Type B pancreatic cell (in vitro differentiated cells): ENCODE results near the gene CCDC9. TPM values are rescaled to one million over a fixed set of nuclear protein-coding genes. Genes with fewer than 3 reads are reported as not detected.

Source experiments
- DNase-seq: peaks from one replicate; pipeline ENCODE4 v3.0.0; 2021; ENCODE audit warnings: mixed read lengths; ENCODE audit not compliant: unreplicated experiment; ENCODE audit errors: extremely low spot score
- H3K27ac Mint-ChIP-seq: 2 replicates; pipeline ENCODE4 v1.8.0; 2021; ENCODE audit warnings: mild to moderate bottlenecking, mixed read lengths
- H3K27me3 Mint-ChIP-seq: 2 replicates; pipeline ENCODE4 v1.8.0; 2021; ENCODE audit warnings: mixed read lengths
- H3K36me3 Mint-ChIP-seq: 2 replicates; pipeline ENCODE4 v1.8.0; 2021; ENCODE audit warnings: mixed read lengths
- H3K4me1 Mint-ChIP-seq: one replicate; pipeline ENCODE4 v1.8.0; 2021; ENCODE audit warnings: mixed read lengths; ENCODE audit not compliant: unreplicated experiment
- H3K4me3 Mint-ChIP-seq: 2 replicates; pipeline ENCODE4 v1.8.0; 2021; ENCODE audit warnings: mild to moderate bottlenecking, mixed read lengths
- H3K9me3 Mint-ChIP-seq: 2 replicates; pipeline ENCODE4 v1.8.0; 2021; ENCODE audit warnings: mixed read lengths
- total RNA-seq: library from RNA; stranded (reverse); gene quantifications from 2 replicates; pipeline ENCODE4 v1.2.1, GENCODE V29; 2021; ENCODE audit warnings: low replicate concordance
- TF ChIP-seq, protein P1 (sequence below): fragments of 200-600 bp; sonication (generic); conservative IDR thresholded peaks from 2 replicates; pipeline ENCODE4 v1.5.0; 2021; ENCODE audit warnings: antibody characterized with exemption, mild to moderate bottlenecking

Gene CCDC9
- total RNA-seq, 1 donor from 2014 or later, result 22.4 TPM

DNA sequence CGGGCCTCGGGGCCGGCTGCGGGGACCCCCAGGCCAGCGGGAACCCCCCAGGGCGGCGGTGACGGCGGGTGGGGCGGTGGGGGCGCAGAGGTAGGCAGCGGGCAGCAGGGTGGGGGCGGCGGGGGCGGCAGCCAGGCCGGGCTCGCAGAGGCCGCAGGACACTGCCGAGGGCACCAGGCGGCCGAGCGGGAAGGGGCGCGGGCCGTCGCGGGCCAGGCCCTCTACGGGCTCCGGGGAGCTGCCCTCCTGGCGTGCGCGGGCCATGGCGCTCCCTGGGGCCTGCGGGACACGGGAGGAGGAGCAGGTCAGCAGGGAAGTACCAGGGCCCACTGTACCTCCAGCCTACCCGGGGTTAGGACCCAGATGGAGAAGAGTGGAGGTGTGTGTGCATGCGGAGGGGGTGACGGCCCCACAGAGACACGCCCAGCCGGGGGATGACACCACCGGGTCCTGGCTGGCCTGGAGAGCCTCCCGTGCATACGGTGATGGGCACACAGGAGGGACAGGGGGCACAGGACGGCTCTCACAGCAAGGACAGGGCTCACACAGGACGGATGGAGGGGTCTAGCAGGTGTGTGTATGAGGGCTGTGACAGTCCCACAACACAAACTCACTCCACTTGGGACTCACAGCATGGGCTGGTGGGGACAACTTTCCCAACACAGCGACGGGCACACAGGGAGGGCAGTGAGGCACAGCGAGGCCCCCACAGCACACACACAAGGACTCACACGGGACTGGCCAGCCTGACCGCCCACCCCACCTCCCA lies 28.0 kb upstream of the CCDC9 start:
- TF ChIP-seq, protein P1, sequence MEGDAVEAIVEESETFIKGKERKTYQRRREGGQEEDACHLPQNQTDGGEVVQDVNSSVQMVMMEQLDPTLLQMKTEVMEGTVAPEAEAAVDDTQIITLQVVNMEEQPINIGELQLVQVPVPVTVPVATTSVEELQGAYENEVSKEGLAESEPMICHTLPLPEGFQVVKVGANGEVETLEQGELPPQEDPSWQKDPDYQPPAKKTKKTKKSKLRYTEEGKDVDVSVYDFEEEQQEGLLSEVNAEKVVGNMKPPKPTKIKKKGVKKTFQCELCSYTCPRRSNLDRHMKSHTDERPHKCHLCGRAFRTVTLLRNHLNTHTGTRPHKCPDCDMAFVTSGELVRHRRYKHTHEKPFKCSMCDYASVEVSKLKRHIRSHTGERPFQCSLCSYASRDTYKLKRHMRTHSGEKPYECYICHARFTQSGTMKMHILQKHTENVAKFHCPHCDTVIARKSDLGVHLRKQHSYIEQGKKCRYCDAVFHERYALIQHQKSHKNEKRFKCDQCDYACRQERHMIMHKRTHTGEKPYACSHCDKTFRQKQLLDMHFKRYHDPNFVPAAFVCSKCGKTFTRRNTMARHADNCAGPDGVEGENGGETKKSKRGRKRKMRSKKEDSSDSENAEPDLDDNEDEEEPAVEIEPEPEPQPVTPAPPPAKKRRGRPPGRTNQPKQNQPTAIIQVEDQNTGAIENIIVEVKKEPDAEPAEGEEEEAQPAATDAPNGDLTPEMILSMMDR, result no peak
- Mint-ChIP-seq H3K9me3 (no peaks in the 10 kb centered on the region), H3K4me3 (peak overlapping the region; percentile 85), H3K36me3 (peaks cover 5% of the 10 kb centered on the region), H3K27ac (no peak overlapping the region), H3K27me3 (no peaks in the 10 kb centered on the region), H3K4me1 (peaks cover 23% of the 10 kb centered on the region)
- peak; percentile 73 for DNase-seq

DNA sequence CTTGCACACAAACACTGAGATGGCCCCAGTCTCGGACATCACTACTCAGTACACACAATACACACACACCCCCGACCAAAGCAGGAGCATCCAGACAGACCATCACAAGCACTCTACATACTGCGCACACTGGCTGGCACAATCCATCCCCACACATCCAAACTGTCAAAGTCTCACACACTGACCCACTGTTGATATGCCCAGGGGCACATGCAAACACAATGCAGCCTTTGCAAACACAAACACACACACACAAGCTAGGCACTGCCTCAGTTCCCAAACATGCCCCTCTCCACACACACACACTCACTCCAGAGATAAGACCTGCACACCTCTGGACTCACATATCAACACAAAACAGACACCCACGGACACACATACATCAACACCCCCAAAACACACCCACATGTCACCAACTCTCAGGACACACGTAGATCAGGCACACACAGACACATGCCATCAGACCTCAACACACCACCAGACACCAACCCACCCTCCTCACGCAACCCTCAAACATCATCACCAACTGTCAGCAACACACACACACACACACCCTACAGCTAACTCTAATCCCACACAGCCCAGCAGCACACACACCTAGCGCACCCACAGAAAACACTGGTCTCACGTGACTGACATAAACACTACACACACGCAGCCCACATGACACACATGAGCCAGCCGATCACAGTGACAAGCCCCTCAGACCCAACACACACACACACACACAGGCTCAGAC lies 27.2 kb upstream of the CCDC9 start:
- Mint-ChIP-seq H3K9me3 (no peaks in the 10 kb centered on the region), H3K4me1 (peaks cover 23% of the 10 kb centered on the region), H3K27me3 (no peaks in the 10 kb centered on the region), H3K4me3 (no peak overlapping the region), H3K36me3 (peaks cover 5% of the 10 kb centered on the region), H3K27ac (no peak overlapping the region)
- DNase-seq, result no peak
- TF ChIP-seq, protein P1, result no peak

DNA sequence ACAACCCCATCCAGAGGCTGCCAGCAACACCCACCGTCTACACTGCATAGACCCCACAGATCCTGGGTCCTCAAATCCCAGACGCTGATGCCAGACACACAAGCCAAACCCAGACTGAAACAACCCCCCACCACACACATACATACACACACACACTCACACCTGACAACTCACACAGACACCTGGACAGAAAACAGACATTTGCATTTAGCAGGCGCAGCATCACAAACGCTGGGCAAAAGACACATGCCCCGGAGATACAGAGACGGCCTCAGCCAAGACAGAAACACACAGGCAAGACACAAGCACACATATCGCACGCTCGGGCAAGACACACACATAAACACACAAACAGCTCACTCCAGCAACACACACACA lies 26.7 kb upstream of the CCDC9 start:
- Mint-ChIP-seq H3K36me3 (peaks cover 5% of the 10 kb centered on the region), H3K4me3 (no peak overlapping the region), H3K27me3 (no peaks in the 10 kb centered on the region), H3K27ac (no peak overlapping the region), H3K4me1 (peaks cover 23% of the 10 kb centered on the region), H3K9me3 (no peaks in the 10 kb centered on the region)
- no peak for DNase-seq
- TF ChIP-seq, protein P1, result no peak

DNA sequence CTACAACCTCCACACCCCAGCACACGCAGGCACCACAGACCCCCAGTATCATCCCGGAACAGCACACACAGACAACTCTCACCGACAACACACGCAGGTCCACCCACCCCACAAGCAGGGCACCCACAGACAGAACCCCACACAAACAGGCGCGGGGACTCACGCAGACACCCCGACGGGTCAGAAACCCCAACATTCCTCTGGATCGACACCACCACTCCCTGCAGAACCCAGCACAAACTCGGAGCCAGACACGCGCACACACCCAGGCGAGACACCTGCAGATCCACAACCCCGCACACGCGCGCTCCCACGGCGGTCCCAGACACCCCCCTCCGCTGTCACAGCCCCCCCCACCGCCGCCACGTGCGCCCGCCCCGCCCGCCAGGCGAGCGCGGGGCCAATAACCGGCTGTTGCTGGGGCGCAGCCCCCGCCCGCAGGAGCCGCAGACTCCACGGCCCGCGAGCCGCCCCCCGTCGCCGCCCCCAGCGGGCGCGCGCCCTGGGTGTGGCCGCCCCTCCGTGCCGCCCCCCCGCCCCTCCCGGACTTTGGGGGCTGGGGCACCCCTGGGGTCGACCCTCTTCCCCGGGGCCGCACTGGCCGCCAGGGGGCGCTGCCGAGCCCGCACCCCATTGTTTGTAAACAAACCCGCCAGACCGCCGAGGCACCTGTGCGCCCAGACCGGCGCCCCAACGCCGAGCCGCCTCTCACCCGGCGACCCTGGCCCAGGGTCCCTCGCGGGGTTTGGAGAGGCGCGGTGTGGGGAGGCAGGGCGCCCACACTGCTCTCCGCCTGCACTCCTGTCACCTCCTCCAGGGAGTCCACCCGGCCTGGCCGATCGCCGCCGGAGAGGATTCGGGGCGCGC lies 26.0 kb upstream of the CCDC9 start:
- Mint-ChIP-seq H3K4me3 (peak overlapping the region; percentile 26), H3K9me3 (no peaks in the 10 kb centered on the region), H3K27ac (no peak overlapping the region), H3K4me1 (peaks cover 22% of the 10 kb centered on the region), H3K27me3 (no peaks in the 10 kb centered on the region), H3K36me3 (peaks cover 5% of the 10 kb centered on the region)
- TF ChIP-seq, protein P1, result peak; percentile 96
- peak; percentile 83 for DNase-seq

DNA sequence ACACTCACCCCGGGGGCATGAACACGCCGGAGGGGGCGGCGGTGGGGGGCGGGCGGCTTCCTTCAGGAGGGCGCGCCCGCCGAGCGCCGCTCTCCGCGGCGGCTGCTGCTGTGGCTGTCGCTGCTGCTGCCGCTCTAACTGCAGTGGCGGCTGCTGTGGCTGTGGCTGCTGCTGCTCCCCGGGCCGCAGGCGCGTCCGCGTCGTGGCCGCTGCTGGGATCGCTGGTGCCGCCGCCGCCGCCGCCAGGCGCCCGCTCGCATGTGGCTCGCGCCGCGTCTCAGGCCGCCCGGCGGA lies 25.5 kb upstream of the CCDC9 start, which contains the start of gene BBC3:
Gene BBC3 (minus strand): TSS at position 279 of the 294 bp plus-strand sequence. CDS start 2,768 bp downstream, outside the sequence.
- H3K36me3 Mint-ChIP-seq, result no peaks in the 10 kb centered on the region
- no peaks in the 10 kb centered on the region for H3K27me3 Mint-ChIP-seq
- DNase-seq, result no peak
- H3K4me3 Mint-ChIP-seq, result peak within 1 kb of the TSS; percentile 84
- H3K4me1 Mint-ChIP-seq, result peaks cover 16% of the 10 kb centered on the region
- H3K27ac Mint-ChIP-seq, result peak within 1 kb of the TSS; percentile 92
- TF ChIP-seq, protein P1, result no peak
- no peaks in the 10 kb centered on the region for H3K9me3 Mint-ChIP-seq
